Ishikawa (cell line): Measurements from ENCODE around the gene GRHL3.

ENCODE experiments used
- CEBPB ChIP-seq: IDR thresholded peaks from 2 replicates; pipeline ENCODE4 v1.6.1; 2012
- CREB1 ChIP-seq: IDR thresholded peaks from 2 replicates; pipeline ENCODE4 v1.6.1; 2012; ENCODE audit warnings: low read depth
- EGR1 ChIP-seq: IDR thresholded peaks from 2 replicates; pipeline ENCODE4 v1.6.1; 2012
- EP300 ChIP-seq: IDR thresholded peaks from 2 replicates; pipeline ENCODE4 v1.6.1; 2012; ENCODE audit warnings: borderline replicate concordance
- FOXM1 ChIP-seq: IDR thresholded peaks from 2 replicates; pipeline ENCODE4 v1.6.1; 2012; ENCODE audit warnings: low read depth, borderline replicate concordance
- MAX ChIP-seq: IDR thresholded peaks from 2 replicates; pipeline ENCODE4 v1.6.1; 2012
- NFIC ChIP-seq: IDR thresholded peaks from 2 replicates; pipeline ENCODE4 v1.6.1; 2012
- RAD21 ChIP-seq: IDR thresholded peaks from 2 replicates; pipeline ENCODE4 v1.6.1; 2012; ENCODE audit warnings: low read depth
- TAF1 ChIP-seq: IDR thresholded peaks from 2 replicates; pipeline ENCODE4 v1.6.1; 2012; ENCODE audit warnings: low read depth, mild to moderate bottlenecking
- TCF12 ChIP-seq: IDR thresholded peaks from 2 replicates; pipeline ENCODE4 v1.6.1; 2012; ENCODE audit warnings: low read depth
- TEAD4 ChIP-seq: IDR thresholded peaks from 2 replicates; pipeline ENCODE4 v1.6.1; 2012
- YY1 ChIP-seq: IDR thresholded peaks from 2 replicates; pipeline ENCODE4 v1.6.1; 2012; ENCODE audit warnings: low read depth
- ZBTB7A ChIP-seq: IDR thresholded peaks from 2 replicates; pipeline ENCODE4 v1.6.1; 2012; ENCODE audit warnings: low read depth
- TF ChIP-seq, protein P1 (sequence below): IDR thresholded peaks from 2 replicates; pipeline ENCODE4 v1.6.1; 2012; ENCODE audit warnings: low read depth, mild to moderate bottlenecking
- TF ChIP-seq, protein P2 (sequence below): IDR thresholded peaks from 2 replicates; pipeline ENCODE4 v1.6.1; 2012

Gene GRHL3

GRCh38 chr1:24297187-24297851 is 21.8 kb upstream of the GRHL3 start:
- TF ChIP-seq TEAD4 = no peak
- TF ChIP-seq, protein P1, sequence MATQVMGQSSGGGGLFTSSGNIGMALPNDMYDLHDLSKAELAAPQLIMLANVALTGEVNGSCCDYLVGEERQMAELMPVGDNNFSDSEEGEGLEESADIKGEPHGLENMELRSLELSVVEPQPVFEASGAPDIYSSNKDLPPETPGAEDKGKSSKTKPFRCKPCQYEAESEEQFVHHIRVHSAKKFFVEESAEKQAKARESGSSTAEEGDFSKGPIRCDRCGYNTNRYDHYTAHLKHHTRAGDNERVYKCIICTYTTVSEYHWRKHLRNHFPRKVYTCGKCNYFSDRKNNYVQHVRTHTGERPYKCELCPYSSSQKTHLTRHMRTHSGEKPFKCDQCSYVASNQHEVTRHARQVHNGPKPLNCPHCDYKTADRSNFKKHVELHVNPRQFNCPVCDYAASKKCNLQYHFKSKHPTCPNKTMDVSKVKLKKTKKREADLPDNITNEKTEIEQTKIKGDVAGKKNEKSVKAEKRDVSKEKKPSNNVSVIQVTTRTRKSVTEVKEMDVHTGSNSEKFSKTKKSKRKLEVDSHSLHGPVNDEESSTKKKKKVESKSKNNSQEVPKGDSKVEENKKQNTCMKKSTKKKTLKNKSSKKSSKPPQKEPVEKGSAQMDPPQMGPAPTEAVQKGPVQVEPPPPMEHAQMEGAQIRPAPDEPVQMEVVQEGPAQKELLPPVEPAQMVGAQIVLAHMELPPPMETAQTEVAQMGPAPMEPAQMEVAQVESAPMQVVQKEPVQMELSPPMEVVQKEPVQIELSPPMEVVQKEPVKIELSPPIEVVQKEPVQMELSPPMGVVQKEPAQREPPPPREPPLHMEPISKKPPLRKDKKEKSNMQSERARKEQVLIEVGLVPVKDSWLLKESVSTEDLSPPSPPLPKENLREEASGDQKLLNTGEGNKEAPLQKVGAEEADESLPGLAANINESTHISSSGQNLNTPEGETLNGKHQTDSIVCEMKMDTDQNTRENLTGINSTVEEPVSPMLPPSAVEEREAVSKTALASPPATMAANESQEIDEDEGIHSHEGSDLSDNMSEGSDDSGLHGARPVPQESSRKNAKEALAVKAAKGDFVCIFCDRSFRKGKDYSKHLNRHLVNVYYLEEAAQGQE = no peak
- no peak for TF ChIP-seq NFIC
- TF ChIP-seq CEBPB = no peak
- TF ChIP-seq TAF1 = no peak
- no peak for TF ChIP-seq FOXM1
- no peak for TF ChIP-seq TCF12
- TF ChIP-seq, protein P2, sequence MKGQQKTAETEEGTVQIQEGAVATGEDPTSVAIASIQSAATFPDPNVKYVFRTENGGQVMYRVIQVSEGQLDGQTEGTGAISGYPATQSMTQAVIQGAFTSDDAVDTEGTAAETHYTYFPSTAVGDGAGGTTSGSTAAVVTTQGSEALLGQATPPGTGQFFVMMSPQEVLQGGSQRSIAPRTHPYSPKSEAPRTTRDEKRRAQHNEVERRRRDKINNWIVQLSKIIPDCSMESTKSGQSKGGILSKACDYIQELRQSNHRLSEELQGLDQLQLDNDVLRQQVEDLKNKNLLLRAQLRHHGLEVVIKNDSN = no peak
- TF ChIP-seq RAD21 = no peak
- no peak for TF ChIP-seq MAX
- TF ChIP-seq YY1 = no peak
- TF ChIP-seq EGR1 = no peak
- TF ChIP-seq CREB1 = no peak
- TF ChIP-seq EP300 = no peak
- no peak for TF ChIP-seq ZBTB7A

GRCh38 chr1:24297852-24298232 is 21.3 kb upstream of the GRHL3 start:
- TF ChIP-seq ZBTB7A (no peak), RAD21 (no peak), EGR1 (no peak), EP300 (no peak), FOXM1 (no peak), YY1 (no peak), TAF1 (no peak), NFIC (no peak), CEBPB (no peak), TEAD4 (no peak), MAX (no peak), CREB1 (no peak), TCF12 (no peak)
- TF ChIP-seq, protein P2 = no peak
- TF ChIP-seq, protein P1 = no peak

DNA sequence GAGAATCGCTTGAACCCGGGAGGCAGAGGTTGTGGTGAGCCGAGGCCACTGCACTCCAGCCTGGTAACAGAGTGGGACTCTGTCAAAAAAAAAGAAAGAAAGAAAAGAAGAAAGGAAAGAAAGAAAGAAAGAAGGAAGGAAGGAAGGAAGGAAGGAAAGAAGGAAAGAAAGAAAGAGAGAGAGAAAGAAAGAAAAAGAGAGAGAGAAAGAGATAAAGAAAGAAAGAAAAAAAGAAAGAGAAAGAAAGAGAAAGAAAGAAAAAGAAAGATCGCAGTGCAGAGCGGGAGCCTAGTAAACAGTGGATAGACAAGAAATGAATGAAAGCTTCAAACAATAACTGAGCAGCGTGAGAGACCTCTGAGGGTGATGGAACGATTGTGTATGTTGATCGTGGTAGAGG is 20.6 kb upstream of the GRHL3 start:
- no peak for TF ChIP-seq ZBTB7A
- TF ChIP-seq TCF12 = no peak
- no peak for TF ChIP-seq FOXM1

GRCh38 chr1:24299901-24300300 is 19.3 kb upstream of the GRHL3 start:
- TF ChIP-seq EP300 (no peak), CREB1 (no peak), MAX (no peak), EGR1 (no peak), TEAD4 (no peak), NFIC (no peak), YY1 (no peak), ZBTB7A (no peak)
- TF ChIP-seq, protein P2 = no peak

GRCh38 chr1:24300971-24301784 is 18.0 kb upstream of the GRHL3 start:
- TF ChIP-seq CREB1 (no peak), YY1 (no peak), EP300 (no peak)
- TF ChIP-seq, protein P2 = no peak
